ENCODE measurements around the gene FAT2.

Gene FAT2

DNA sequence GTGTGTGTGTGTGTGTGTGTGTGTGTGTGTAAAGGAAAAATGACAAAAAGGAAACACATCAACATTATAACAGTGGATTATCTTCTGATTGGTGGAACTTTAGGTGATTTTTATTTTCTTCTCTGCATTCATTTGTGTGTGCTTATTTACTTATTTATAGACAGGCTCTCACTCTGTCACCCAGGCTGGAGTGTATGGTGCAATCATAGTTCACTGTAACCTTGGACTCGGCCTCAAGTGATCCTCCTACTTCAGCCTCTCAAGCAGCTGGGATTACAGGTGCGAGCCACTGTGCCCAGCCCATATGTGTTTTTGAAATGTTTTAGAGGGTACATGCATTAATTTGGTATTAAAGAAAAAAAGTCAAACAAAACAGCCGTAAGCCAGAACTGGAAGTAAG lies 39.1 kb downstream of the FAT2 start:
- DNase-seq, result no peak

DNA sequence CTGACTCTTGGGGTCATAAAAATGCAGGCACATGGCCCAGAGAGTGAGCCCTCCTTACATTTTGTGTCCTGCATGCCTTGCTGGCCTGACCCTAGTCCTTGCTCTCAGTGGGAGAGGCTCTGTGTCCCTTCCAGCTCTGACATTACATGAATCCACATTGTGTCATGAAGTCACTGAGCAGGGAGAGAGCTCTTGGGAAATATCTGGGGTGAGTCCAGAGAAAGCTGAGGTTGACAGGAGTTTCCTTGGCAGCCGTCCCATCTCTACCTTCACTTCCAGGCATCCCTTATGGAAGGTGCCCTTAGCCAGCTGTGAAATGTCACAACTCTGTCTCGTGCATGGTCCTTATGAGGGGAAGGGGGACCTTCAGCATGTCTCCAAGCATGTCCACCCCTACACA lies 41.0 kb downstream of the FAT2 start:
- DNase-seq, result no peak

DNA sequence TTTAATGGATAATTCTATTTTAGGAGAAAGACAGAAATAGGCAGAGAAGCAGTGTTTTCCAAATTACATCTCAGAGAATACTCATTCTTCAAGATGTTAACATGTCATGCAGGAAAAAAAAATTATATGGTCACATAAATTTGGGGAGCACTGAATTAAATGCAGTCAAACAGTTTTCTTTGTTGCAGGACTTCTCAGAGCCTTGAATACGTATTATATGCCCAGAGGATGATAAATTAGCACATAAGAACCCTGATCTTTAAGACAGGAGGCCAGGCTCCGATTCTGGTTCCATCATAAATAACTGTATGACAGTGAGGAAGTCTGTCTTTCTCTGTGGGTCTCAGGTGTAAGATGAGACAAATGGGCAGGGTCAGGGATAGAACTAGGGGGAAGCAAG lies 41.4 kb downstream of the FAT2 start:
- no peak for DNase-seq

DNA sequence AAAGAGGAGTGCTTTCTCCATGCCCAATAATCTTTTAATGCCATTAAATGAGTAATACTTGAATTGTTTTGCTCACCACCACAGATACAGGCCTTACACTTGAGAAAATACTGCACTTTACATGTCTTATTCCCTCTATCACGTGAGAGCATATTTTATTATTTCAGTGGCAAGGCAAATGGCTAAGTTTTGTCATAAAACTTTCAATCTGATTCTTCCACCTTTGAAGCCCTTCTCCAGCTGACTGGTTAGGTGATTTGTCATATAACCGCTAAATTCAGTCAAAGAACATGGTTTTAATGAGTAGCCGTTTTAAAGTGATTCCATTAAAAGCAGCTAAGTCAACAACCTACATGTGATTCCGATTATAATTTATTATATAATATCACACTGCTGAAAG lies 43.8 kb downstream of the FAT2 start:
- no peak for DNase-seq

DNA sequence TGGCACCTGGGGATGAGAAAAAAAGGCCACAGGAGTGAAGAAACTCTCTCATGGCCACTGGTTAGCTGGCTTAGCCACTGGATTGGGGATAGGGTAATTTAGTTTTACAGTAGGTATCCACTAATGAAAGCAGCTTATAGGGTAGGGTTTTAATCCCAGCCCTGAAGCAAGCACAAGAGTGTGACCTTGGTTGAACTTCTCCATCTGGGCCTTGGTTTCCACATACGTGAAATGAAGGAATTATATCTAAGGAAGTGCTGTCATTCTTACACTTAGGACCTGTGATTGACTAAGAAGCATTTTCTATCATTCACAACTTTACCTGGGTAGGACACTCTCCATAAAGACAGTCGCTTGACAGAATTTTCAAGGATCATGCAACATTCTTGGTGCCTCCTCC lies 49.6 kb downstream of the FAT2 start:
- no peak for DNase-seq

Data from fibroblast of skin of scalp (primary cell).